Limb (tissue), 2 donors: ENCODE data around the gene TAMALIN.

ENCODE experiments used
- DNase-seq, 2 donors: peaks; one replicate each; pipeline ENCODE4 v3.0.0-alpha.2; 2016; ENCODE audit errors: extremely low spot score in 2 of 2

TAMALIN gene

DNA sequence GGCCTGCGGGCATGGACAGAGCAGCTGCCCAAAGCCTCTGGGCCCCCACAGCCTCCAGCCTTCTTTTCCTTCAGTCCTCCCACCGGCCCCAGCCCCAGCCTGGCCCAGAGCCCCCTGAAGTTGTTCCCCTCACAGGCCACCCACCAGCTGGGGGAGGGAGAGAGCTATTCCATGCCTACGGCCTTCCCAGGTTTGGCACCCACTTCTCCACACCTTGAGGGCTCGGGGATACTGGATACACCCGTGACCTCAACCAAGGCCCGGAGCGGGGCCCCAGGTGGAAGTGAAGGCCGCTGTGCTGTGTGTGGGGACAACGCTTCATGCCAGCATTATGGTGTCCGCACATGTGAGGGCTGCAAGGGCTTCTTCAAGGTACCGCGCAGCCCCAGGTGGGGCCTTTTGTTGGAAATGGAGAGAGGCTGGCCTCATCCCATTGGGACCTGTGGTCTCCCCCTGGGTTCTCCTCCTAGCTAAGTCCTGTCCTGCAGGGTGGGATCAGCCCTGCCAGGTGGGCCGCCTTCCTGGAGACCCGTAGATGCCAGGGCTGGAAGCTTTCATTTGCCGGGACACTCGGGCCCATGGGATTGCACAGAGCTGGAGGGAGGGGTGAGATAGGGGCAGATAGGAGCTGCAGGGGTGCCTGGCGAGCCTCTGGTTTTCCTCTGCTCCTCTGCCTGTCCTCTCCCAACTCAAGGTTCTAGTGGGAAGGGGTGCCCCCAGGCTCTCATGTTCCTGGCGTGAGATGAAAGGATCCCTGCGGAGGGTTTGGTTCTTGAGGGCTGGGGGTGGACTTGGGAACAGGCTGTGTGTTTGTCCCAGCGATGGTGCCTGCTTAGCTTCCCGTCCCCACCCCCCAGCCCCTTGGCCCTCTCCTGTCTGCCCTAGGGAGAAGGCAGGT is 48.3 kb downstream of the TAMALIN start:
- no peak for DNase-seq

DNA sequence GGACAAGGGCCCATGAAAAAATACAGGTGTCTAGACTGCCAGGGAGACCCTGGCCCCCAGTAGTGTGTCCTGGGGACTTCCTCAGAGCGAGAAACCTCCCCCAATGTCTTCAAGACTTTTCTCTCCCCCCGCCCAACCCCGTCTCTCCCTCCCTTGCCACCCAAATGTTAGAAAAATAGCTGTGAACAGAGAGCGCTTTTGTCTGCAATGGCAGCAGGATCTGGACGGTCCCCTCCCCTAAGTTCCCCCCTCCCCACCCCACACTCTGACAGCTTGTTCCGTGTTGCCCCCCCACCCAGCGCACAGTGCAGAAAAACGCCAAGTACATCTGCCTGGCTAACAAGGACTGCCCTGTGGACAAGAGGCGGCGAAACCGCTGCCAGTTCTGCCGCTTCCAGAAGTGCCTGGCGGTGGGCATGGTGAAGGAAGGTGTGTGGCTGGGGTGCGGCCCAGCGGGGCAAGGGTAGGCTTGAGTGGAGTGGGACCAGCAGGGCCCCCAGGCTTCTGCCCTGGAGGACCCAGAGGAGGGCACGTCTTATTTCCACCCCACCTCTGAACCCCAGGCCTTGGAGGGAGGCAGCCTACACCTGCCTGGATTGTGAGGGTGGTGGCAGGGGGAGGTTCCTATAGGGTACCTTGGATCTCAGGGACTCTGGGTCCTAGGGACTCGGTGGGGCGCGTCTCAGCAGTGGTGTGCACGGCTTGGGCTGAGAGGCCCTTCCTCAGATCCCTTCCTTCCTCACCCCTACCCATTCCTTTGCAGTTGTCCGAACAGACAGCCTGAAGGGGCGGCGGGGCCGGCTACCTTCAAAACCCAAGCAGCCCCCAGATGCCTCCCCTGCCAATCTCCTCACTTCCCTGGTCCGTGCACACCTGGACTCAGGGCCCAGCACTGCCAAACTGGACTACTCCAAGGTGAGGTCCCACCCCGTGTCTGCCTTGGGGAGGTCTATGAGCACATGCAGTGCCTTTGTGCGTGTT is 49.3 kb downstream of the TAMALIN start:
- no peak for DNase-seq

DNA sequence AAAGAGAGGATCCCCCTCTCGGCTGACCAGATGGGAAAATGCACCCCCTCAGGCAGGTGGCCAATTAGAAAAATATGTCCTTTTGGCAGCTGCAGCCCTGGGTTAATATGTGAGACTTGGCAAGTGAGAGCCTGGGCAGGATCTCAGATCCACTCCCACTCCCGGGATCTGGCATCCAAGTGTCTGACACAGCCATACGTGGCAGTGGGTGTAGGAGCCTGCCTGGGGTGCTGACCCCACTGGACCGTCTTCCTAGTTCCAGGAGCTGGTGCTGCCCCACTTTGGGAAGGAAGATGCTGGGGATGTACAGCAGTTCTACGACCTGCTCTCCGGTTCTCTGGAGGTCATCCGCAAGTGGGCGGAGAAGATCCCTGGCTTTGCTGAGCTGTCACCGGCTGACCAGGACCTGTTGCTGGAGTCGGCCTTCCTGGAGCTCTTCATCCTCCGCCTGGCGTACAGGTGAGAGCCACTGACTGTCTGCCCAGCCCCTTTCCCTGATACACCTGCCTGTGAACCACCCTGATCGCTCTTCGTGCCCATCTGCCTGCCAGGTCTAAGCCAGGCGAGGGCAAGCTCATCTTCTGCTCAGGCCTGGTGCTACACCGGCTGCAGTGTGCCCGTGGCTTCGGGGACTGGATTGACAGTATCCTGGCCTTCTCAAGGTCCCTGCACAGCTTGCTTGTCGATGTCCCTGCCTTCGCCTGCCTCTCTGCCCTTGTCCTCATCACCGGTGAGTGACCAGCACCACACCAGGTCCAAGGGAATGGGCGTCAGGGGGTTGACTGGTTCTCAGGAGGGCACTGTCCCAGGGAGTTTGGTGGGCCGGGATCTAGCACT is 50.3 kb downstream of the TAMALIN start:
- peak in 1 of 2 donors; percentile 37 for DNase-seq

DNA sequence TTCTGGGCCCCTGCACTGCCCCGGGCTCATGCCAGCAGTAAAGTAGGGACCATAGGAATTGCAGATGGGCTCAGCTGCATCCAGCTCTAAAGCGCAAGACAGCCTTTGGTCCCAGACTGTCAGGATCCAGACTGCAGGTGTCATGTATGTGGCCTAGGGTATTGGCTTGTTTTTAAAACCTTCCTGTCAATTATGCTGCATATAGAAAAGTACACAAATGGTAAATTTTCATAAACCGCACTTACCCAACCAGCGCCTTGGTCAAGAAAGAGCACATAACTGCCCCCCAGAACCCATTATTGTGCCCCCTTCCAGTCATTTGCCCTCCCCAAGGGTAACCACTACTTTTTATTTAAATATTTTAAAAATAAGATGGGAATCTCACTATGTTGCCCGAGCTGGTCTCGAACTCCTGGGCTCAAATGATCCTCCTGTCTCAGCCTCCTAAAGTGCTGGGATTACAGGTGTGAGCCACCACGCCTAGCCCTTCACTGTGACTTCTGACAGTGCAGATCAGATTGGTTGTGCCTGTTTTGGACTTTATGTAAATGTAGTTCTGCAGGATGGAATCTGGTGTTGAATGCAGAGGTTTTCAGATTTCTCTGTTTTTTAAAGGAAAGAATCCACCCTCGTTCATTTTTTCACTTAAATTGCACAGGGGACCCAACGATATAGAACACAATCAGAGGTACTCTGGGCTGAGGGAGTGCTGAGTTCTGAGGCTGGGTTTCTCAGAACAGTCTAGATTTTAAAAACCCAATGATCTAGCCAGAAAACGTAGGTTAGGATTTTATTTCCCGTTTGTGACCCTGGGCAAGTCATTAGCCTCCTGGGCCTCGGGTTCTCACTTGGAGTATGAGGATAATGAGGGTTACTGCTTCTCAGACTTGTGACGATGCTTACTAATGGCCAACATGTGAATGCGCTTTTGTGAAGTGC is 51.2 kb downstream of the TAMALIN start:
- no peak for DNase-seq

DNA sequence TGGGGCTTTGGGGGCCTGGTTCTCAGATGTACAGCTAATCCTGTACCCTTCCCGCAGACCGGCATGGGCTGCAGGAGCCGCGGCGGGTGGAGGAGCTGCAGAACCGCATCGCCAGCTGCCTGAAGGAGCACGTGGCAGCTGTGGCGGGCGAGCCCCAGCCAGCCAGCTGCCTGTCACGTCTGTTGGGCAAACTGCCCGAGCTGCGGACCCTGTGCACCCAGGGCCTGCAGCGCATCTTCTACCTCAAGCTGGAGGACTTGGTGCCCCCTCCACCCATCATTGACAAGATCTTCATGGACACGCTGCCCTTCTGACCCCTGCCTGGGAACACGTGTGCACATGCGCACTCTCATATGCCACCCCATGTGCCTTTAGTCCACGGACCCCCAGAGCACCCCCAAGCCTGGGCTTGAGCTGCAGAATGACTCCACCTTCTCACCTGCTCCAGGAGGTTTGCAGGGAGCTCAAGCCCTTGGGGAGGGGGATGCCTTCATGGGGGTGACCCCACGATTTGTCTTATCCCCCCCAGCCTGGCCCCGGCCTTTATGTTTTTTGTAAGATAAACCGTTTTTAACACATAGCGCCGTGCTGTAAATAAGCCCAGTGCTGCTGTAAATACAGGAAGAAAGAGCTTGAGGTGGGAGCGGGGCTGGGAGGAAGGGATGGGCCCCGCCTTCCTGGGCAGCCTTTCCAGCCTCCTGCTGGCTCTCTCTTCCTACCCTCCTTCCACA is 52.0 kb downstream of the TAMALIN start:
- DNase-seq: peak in 1 of 2 donors; percentile 68

DNA sequence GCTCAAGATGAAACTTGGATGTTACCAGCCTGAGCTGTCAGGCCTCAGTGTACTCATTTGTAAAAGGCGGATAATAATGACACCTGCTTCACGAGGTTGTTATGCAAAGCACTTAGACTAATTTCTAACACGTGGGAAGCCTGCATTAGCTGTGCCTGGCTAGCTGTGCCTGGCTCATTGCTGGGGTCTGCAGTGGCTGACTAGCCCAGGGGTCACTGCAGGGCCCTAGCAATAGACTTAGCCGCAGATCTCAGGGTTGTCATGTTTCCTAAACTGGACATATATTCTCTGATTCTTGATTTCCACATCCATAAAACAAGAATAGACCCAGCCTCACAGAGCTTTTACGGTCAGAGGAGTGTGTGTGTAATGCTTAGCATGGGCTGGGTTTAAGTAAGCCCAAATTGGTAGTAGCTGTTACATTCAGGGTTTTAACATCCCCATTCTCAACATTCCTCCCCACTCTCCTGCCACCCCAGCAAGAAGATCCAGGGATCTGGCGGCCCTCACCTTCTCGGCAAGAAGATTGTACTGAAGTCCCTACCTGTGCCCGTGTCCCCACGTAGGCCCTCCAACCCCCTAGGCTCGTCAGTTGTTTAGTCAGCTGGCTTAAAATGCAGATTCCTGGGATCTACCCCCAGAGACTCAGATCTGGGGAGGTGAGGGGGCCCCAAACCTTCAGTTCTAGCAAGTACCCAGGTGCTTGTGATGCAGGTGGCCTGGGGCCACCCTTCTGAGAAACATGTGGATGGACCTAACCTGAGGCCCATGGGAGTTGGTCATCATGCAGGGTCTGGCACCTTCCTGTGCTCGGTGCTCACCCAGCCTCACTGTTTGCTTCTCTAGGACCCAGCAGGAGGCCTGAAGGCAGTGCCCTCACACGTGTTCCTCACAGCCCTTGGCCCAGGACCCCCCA is 53.1 kb downstream of the TAMALIN start:
- peak in 1 of 2 donors; percentile 68 for DNase-seq

DNA sequence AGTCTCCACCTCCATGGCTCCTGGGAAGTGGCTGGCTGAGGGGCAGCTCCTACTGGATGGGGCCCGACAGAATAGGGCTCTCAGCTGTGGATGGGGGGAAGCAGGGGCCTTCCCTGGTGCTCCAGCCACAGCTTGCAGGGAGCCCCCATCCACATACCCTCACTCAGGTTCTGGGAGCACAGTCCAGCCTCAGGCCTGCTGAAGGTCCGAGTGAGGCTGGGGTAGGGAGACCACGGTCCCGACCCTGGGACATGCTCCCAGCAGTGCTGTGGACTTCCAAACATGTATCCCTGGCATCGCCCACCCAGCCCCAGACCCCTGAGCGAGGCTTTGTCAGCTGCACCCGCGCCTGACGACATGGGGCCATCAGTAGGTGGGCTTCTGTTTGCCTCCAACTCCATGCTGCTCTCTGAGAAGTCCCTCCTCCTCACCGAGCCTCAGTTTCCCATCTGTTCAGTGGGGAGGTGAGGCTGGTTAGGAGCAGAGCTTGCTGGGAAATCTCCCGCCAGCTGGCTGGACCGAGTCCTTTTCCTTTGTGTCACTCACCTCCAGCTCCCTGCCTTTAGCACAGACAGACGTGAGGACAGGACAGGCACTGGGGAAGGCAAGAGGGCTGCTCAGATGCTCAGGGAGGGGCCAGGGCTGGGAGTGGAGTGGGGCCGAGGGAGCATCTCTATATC is 53.9 kb downstream of the TAMALIN start:
- DNase-seq: no peak

DNA sequence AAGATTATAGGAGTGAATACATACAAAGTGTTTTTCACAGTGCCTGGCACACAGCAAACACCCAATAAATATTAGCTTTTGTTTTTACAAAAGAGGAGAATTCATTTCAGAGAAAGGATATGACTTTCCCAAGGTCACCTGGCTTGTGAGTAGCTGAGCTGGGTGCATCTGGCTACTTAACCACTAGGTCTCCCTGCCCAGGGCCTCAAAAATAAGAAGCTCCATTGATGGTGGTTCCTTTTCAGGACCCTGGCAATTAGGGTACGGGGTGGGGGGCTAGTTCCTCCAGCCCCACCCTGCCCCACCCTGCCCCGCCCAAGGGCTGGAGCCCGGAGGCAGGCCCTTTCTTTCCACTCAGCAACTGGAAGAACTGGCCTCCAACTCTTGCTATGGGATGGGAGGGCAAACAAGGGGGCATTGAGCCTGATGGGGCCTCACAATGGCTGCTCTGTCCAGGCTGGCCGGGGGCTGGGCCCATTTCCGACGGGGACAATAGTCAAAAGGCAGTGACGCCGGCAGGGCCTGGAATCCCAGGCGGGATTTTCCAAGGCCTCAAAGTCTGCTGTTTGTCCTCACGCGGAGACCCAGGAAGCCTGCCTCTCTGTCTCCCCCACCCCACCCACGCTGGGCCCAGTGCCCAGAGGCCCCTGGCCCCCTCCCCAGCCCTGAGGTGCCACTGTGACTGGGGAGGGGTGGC is 54.9 kb downstream of the TAMALIN start:
- DNase-seq: no peak

DNA sequence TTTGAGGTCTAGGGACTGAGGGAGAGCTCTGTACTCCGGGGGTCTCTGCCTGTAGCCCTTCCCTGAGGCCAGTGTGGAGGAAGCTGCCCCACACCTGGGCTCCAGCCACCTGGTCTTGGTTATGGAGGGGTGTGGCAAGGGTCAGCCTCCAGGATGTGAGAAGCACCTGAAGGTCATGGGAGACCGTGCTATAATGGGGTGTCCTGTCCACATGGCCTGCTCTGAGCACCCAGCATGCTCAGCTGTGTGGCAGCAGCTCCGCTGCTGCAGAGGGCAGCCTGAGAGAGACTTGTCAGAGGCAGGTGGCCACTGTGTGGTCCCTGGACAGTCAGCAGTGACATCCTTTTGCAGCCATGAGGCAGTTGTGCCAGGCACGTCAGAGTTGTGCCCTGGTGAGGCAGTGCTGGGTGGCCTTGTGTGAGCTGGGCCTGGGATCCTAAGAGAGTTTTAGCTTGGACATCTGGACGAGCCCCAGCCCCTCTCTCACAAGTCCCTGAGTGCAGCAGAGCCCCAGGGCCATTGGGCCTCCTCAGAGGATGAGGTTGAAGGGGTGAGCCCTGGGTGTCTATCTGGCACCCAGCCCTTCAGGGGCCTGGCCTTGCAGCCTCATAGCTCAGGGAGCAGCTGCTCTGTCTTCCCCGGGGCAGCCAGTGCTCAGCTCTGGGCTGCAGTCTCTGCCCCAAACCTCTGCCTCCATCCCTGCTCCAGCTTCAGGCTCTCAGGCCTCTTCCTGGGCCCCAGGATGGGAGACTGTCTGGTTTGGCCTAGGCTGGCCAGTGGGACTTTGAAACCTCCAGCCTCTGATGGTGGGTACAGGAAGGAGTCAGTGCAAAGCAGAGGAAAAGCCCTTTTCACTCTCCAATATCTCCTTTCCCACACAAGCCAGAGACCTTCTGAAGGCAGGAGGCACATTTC is 55.7 kb downstream of the TAMALIN start:
- DNase-seq: no peak

DNA sequence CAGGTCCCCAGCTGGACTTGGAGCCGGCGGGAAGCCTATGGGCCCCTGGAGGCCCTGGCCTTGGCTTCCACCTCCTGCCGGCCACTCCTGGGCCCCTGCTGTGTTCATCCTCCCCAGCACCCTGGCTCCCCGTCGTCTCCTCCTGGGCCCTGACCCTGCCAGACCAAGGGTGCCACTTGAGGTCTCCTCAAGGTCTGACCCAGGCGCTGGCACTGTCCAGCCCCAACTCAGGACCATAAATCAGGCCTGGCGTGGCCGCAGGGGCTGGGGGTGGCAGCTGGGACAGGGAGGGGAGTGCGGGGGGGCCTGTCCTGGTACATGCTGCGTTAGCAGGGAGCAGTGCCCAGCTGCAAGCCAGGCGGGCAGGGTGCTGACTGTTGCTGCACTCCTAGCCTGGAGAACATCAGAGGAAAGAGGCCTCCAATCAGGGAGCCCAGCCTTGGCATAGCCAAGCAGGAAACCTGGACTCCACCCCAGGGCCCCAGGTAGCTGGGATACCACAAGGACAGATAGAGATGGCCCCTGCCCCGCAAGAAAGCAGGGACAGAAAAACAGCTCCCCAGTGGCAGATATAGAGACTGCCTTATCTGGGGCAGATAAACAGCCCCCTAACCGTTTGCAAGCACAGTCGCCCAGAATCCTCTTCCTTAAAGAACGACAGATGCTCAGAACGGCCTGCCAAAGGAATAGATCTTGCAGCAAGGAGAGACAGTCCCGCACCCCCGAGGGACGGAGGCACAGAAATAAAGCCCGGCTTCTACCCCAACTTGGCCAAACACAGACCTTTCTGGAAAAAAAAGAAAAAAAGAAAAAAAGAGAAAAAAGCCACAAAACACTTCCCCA is 56.6 kb downstream of the TAMALIN start:
- peak in 1 of 2 donors; percentile 35 for DNase-seq

DNA sequence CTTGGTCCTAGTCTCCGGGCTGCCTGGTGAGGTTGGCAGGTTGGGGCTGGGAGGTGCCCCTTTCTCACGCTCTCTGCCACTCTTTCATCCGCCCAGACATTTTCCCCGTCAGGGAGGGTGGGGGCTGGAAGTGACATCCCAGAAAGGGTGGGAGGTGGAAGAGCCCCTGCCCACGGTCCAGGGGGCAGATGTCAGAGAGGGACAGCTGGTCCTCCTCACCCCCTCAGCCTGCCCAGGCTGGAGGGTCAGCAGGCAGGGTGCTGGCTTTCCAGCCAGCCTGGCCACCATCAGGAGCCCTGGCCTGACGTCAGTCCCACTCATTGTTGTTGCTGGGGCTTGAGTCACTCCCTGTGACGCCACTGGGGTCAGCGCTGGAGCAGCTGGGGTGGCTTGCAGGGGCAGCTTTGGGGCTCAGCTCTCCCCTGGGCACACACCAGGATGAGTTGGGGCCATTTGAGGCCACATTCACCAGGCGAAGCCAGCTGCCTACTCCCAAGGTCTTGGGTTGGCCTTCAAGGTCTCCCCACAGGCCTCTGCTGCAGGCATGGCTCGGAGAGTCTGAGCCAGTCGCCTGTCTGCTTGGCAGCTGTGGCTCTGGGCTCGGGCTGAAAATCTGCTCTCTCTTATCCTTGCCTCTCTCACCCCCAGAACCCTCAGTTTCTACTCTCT is 57.4 kb downstream of the TAMALIN start:
- DNase-seq: peak in 1 of 2 donors; percentile 34
